ENCODE results near the gene MED27. TPM values are rescaled to one million over a fixed set of nuclear protein-coding genes. Genes with fewer than 3 reads are reported as not detected.

Gene MED27
- total RNA-seq, 4 donors from 2014 or later, result 10.9 to 23.1 (median 13.5) TPM

- ATAC-seq (ENCODE audit: low FRiP score), result no peak
- no peak for TF ChIP-seq CTCF (IDR thresholded peaks at IDR 0.05)
- no peak for DNase-seq (ENCODE audit: low spot score)
These were observed 186.7 kb downstream of the MED27 start for GRCh38 chr9:131892902-131893500.

- DNase-seq (ENCODE audit: low spot score), result no peak
- no peak for ATAC-seq (ENCODE audit: low FRiP score)
- no peak for TF ChIP-seq CTCF (IDR thresholded peaks at IDR 0.05)
These were observed 187.4 kb downstream of the MED27 start for GRCh38 chr9:131892162-131892707.

- TF ChIP-seq CTCF (IDR thresholded peaks at IDR 0.05), result no peak
- no peak for ATAC-seq (ENCODE audit: low FRiP score)
- no peak for DNase-seq (ENCODE audit: low spot score)
These were observed 188.1 kb downstream of the MED27 start for GRCh38 chr9:131891598-131891997.

- no peak for TF ChIP-seq CTCF (IDR thresholded peaks at IDR 0.05)
- no peak for ATAC-seq (ENCODE audit: low FRiP score)
- DNase-seq (ENCODE audit: low spot score), result no peak
These were observed 190.0 kb downstream of the MED27 start for GRCh38 chr9:131889437-131890251.

- DNase-seq (ENCODE audit: low spot score), result no peak
- no peak for TF ChIP-seq CTCF (IDR thresholded peaks at IDR 0.05)
These were observed 190.7 kb downstream of the MED27 start for GRCh38 chr9:131888923-131889322.

GRCh38 chr9:131887680-131888079 is 192.0 kb downstream of the MED27 start:
- DNase-seq (ENCODE audit: low spot score) (no peak), ATAC-seq (ENCODE audit: low FRiP score) (no peak)
- no peak for TF ChIP-seq CTCF (IDR thresholded peaks at IDR 0.05)

More at GRCh38 chr9:131888923-131889322, 190.7 kb downstream of the MED27 start:
- no peak for ATAC-seq (ENCODE audit: low FRiP score)

All from omental fat pad (tissue), 4 donors.